ENCODE data around the gene NEDD8. TPM values are rescaled to one million over a fixed set of nuclear protein-coding genes. Genes with fewer than 3 reads are reported as not detected.

The NEDD8 gene
- total RNA-seq, 1 experiment from 2014 or later = 178 TPM

- 0 out of 2 replicates have a peak, but pooled peaks have one; percentile 4 for ATAC-seq
- Histone ChIP-seq H3K4me2 (ENCODE audit: low read length) (no peak overlapping the region), H3K27ac (ENCODE audit: low read depth, low read length) (no peak overlapping the region), H3K27me3 (ENCODE audit: insufficient read depth, low read length) (no peaks in the 10 kb centered on the region), H3K9me3 (ENCODE audit: control insufficient read depth in 1 of 2, insufficient read depth in 1 of 2, low read depth in 1 of 2, low read length in 2 of 2) (no peaks in the 10 kb centered on the region), H3K79me2 (ENCODE audit: insufficient read depth, low read length) (no peaks in the 10 kb centered on the region), H3K9me2 (ENCODE audit: insufficient read depth) (no peaks in the 10 kb centered on the region), H4K20me1 (ENCODE audit: insufficient read depth) (no peaks in the 10 kb centered on the region), H3K36me3 (ENCODE audit: control insufficient read depth in 1 of 2, insufficient read depth in 2 of 2, low read length in 2 of 2) (peaks cover 18 to 27% of the 10 kb centered on the region in 2 experiments; a peak in 3 of 4 replicates), H3K9ac (ENCODE audit: low read length) (no peak overlapping the region), H3K4me1 (ENCODE audit: control insufficient read depth in 1 of 2, insufficient read depth in 2 of 2, low read length in 2 of 2) (no peaks in the 10 kb centered on the region), H3K4me3 (replicated peaks in 1 of 2; ENCODE audit: low read depth in 1 of 2, low read length in 2 of 2) (no peak overlapping the region), H2AFZ (ENCODE audit: low read depth, low read length, poor library complexity, severe bottlenecking) (no peak overlapping the region)
- POLR2A ChIA-PET = interaction anchor here (1.4 kb wide), 1 partner anchor 17 kb away, joined by 5 read pairs; the partner anchor contains the start of gene IRF9
- no peak for DNase-seq (ENCODE audit: low read depth, low spot score)
- CTCF ChIA-PET = interaction anchor here (2.2 kb wide), 1 partner anchor 18 kb away, joined by 5 read pairs; the partner anchor contains the start of gene IRF9
- BruUV-seq (replicated peaks) = no TSS peak
- intact Hi-C loops (cut with micrococcal nuclease) = no loop called here
- RAD21 ChIA-PET (ENCODE audit: low non-redundant PET in 1 of 2, low total read pairs in 2 of 2, uncharacterized antibody in 2 of 2, unreplicated experiment in 2 of 2) = no interaction called here
- TF ChIP-seq ZFX (IDR thresholded peaks at IDR 0.05) (no peak), EZH2 (IDR thresholded peaks at IDR 0.05) (no peak), ELF1 (IDR thresholded peaks at IDR 0.05; ENCODE audit: borderline replicate concordance, low read depth) (no peak), ATF3 (IDR thresholded peaks at IDR 0.05) (no peak)
These were observed 53.6 kb downstream of the NEDD8 start for GRCh38 chr14:24178399-24179178.

- no peaks in the 10 kb centered on the region for H4K20me1 ChIP-seq (ENCODE audit: insufficient read depth)
- H3K4me1 ChIP-seq (ENCODE audit: control insufficient read depth in 1 of 2, insufficient read depth in 2 of 2, low read length in 2 of 2) = no peaks in the 10 kb centered on the region
- H3K4me3 ChIP-seq (replicated peaks in 1 of 2; ENCODE audit: low read depth in 1 of 2, low read length in 2 of 2) = no peak overlapping the region
- POLR2A ChIA-PET = no interaction called here
- no peak overlapping the region for H3K27ac ChIP-seq (ENCODE audit: low read depth, low read length)
- RAD21 ChIA-PET (ENCODE audit: low non-redundant PET in 1 of 2, low total read pairs in 2 of 2, uncharacterized antibody in 2 of 2, unreplicated experiment in 2 of 2) = no interaction called here
- H3K4me2 ChIP-seq (ENCODE audit: low read length) = no peak overlapping the region
- H3K9me2 ChIP-seq (ENCODE audit: insufficient read depth) = no peaks in the 10 kb centered on the region
- H3K9ac ChIP-seq (ENCODE audit: low read length) = no peak overlapping the region
- H3K36me3 ChIP-seq (ENCODE audit: control insufficient read depth in 1 of 2, insufficient read depth in 2 of 2, low read length in 2 of 2) = peaks cover 16 to 27% of the 10 kb centered on the region in 2 experiments; a peak in 3 of 4 replicates
- no peaks in the 10 kb centered on the region for H3K79me2 ChIP-seq (ENCODE audit: insufficient read depth, low read length)
- ATAC-seq (peak; percentile 14; the same call in 1 of the 2 replicates), DNase-seq (ENCODE audit: low read depth, low spot score) (no peak)
- TF ChIP-seq JUND (IDR thresholded peaks at IDR 0.05) = no peak
- TF ChIP-seq TCF7L2 (IDR thresholded peaks at IDR 0.05; ENCODE audit: borderline replicate concordance, extremely low read depth, insufficient read depth, insufficient read length) = no peak
- no peak for TF ChIP-seq ATF3 (IDR thresholded peaks at IDR 0.05)
- TF ChIP-seq ZFX (IDR thresholded peaks at IDR 0.05) = no peak
- no peak for TF ChIP-seq YY1 (IDR thresholded peaks at IDR 0.05; ENCODE audit: extremely low read depth, insufficient replicate concordance, low read depth, low read length)
- no peak for TF ChIP-seq CBX3 (IDR thresholded peaks at IDR 0.05; ENCODE audit: low read depth)
- TF ChIP-seq EZH2 (IDR thresholded peaks at IDR 0.05) = no peak
- no peak for TF ChIP-seq POLR2A (IDR thresholded peaks at IDR 0.05; ENCODE audit: borderline replicate concordance, extremely low read depth, insufficient read depth, insufficient read length)
- TF ChIP-seq EZH2phosphoT487 (IDR thresholded peaks at IDR 0.05; ENCODE audit: borderline replicate concordance) = no peak
- no peak overlapping the region for H2AFZ ChIP-seq (ENCODE audit: low read depth, low read length, poor library complexity, severe bottlenecking)
- no peaks in the 10 kb centered on the region for H3K27me3 ChIP-seq (ENCODE audit: insufficient read depth, low read length)
- CTCF ChIA-PET = no interaction called here
- intact Hi-C loops (cut with micrococcal nuclease) = no loop called here
- no peaks in the 10 kb centered on the region for H3K9me3 ChIP-seq (ENCODE audit: control insufficient read depth in 1 of 2, insufficient read depth in 1 of 2, low read depth in 1 of 2, low read length in 2 of 2)
- BruUV-seq (replicated peaks) = no TSS peak
These were observed 54.3 kb downstream of the NEDD8 start for GRCh38 chr14:24177891-24178290.

All from HCT116 (cell line).